Naive thymus-derived CD4-positive, alpha-beta T cell (primary cell): ENCODE measurements around the gene ACP3. TPM values are rescaled to one million over a fixed set of nuclear protein-coding genes. Genes with fewer than 3 reads are reported as not detected.

Experiments used
- ATAC-seq: fragments of 150-1000 bp; cut with Tn5 transposase; 2 replicates; pipeline ENCODE4 v1.10.0; 2021; ENCODE audit warnings: mild to moderate bottlenecking, moderate library complexity
- CTCF ChIA-PET: fragments of 350-600 bp; sonication (Branson Sonifier 250); formaldehyde crosslinking; loops from one replicate; lab custom pipeline; 2021; ENCODE audit warnings: antibody characterized with exemption; lab: Charles Lee
- POLR2A ChIA-PET: fragments of 350-600 bp; sonication (Branson Sonifier 250); formaldehyde crosslinking; loops from one replicate; lab custom pipeline; 2021; ENCODE audit warnings: antibody characterized with exemption, inconsistent platforms; lab: Charles Lee
- DNase-seq, 9 donors: peaks; one replicate each; pipeline versions ENCODE4 v3.0.0 to v3.0.0-alpha.2; 2020 to 2022; ENCODE audit warnings: mixed read lengths in 1 of 9
- H3K27ac ChIP-seq: one replicate; pipeline ENCODE4 v1.7.0; 2013; ENCODE audit warnings: mild to moderate bottlenecking, low read depth, low read length, moderate library complexity
- H3K27me3 ChIP-seq, 2 donors: one replicate each; pipeline ENCODE4 v1.7.0; 2013; ENCODE audit warnings: low read length in 2 of 2, mild to moderate bottlenecking in 2 of 2, moderate library complexity in 2 of 2; ENCODE audit not compliant: control insufficient read depth in 2 of 2, insufficient read depth in 2 of 2
- H3K36me3 ChIP-seq, 3 experiments: 1 replicate in 2 of 3; 2 replicates in 1 of 3; pipeline ENCODE4 v1.7.0; 2013; ENCODE audit warnings: low read length in 3 of 3, mild to moderate bottlenecking in 3 of 3, moderate library complexity in 1 of 3; ENCODE audit not compliant: insufficient read depth in 3 of 3, control insufficient read depth in 2 of 3
- H3K4me1 ChIP-seq, 2 donors: one replicate each; pipeline ENCODE4 v1.7.0; 2013; ENCODE audit warnings: low read length in 2 of 2, mild to moderate bottlenecking in 2 of 2, moderate library complexity in 1 of 2; ENCODE audit not compliant: control insufficient read depth in 2 of 2, insufficient read depth in 2 of 2
- H3K4me3 ChIP-seq: 2 replicates; pipeline ENCODE4 v1.7.0; 2013; ENCODE audit warnings: mild to moderate bottlenecking, low read length
- H3K9me3 ChIP-seq, 3 experiments: 1 replicate in 2 of 3; 2 replicates in 1 of 3; pipeline ENCODE4 v1.7.0; 2013; ENCODE audit warnings: low read length in 3 of 3; ENCODE audit not compliant: control insufficient read depth in 2 of 3
- H3K27ac Mint-ChIP-seq, 9 donors: one replicate each; pipeline ENCODE4 v1.8.0; 2020 to 2022; ENCODE audit warnings: mixed read lengths in 9 of 9, mild to moderate bottlenecking in 8 of 9, moderate library complexity in 5 of 9, inconsistent platforms in 2 of 9
- H3K27me3 Mint-ChIP-seq, 5 donors: one replicate each; pipeline ENCODE4 v1.8.0; 2021 to 2022; ENCODE audit warnings: mixed read lengths in 5 of 5, mild to moderate bottlenecking in 1 of 5
- H3K36me3 Mint-ChIP-seq, 5 donors: one replicate each; pipeline ENCODE4 v1.8.0; 2020 to 2022; ENCODE audit warnings: mixed read lengths in 5 of 5, mild to moderate bottlenecking in 3 of 5, inconsistent platforms in 1 of 5
- H3K4me1 Mint-ChIP-seq, 7 donors: one replicate each; pipeline ENCODE4 v1.8.0; 2020 to 2022; ENCODE audit warnings: mixed read lengths in 7 of 7, mild to moderate bottlenecking in 3 of 7, inconsistent platforms in 1 of 7
- H3K4me3 Mint-ChIP-seq, 10 donors: one replicate each; pipeline ENCODE4 v1.8.0; 2020 to 2022; ENCODE audit warnings: mild to moderate bottlenecking in 10 of 10, mixed read lengths in 10 of 10, moderate library complexity in 6 of 10, inconsistent platforms in 2 of 10
- H3K9me3 Mint-ChIP-seq, 11 donors: one replicate each; pipeline ENCODE4 v1.8.0; 2020 to 2022; ENCODE audit warnings: mixed read lengths in 11 of 11, mild to moderate bottlenecking in 4 of 11, inconsistent platforms in 1 of 11, moderate library complexity in 1 of 11
- intact Hi-C, 2 donors: fragments of 100-400 bp; cut with micrococcal nuclease; formaldehyde crosslinking; loops; one replicate each; pipeline ENCODE4 v1.15.1; 2023
- polyA plus RNA-seq, 2 donors: library from polyadenylated mRNA; unstranded; fragments of 300-500 nt; fragmentation: Illumina TruSeq; gene quantifications; one replicate each; pipeline ENCODE4 v1.2.3, GENCODE V29; 2021
- total RNA-seq, 6 experiments: library from RNA in 5 of 6; stranded (reverse) in 5 of 6; gene quantifications; 1 replicate in 5 of 6; 2 replicates in 1 of 6; pipeline ENCODE4 v1.2.3 and lab custom pipeline; 2021 to 2026

Gene ACP3
- total and polyA plus RNA-seq, 7 experiments from 2014 or later = 0.32 to 19.0 (median 1.9) TPM; not detected in 4

DNA sequence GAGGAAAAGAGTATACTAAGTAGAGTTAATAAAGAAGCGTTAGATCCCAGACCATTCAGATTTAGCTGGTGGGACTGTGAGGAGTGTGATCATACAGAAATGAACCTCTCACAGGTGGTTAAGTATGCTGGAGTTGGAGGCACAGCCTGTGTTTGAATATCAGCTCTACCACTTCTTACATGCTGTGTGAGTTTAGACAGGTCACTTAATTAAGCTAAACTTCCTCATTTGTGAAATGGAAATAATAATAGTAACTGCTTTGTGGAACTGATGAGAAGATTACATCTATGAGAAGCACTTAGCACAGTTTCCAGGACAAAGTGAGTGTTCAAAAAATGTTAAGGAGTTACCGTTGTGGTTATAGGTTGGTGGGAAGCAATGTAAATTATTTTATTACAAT, 8.4 kb downstream of the ACP3 start:
- no peak overlapping the region for H3K4me3 Mint-ChIP-seq

DNA sequence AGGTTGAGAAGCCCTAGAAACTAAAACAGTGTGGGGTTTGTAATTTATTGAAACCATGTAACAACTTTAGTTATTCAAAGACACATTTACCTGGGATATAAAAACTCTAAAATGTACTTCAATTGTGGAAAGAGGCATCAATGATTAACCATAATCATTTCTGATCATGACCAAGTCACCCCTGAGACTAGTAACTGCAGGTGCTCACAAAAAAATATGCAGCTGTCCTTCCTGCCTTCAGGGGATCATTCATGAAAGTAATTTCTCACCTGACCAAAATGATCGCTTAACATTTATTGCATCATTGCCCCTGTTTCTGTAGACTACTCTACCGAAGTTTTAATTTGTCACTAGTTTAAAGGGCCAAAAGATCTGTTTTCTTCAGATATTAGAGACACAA, 9.0 kb downstream of the ACP3 start:
- no peak overlapping the region for H3K27ac ChIP-seq
- intact Hi-C loops = no loop called here
- H3K4me3 ChIP-seq = no peak overlapping the region
- Mint-ChIP-seq H3K4me1 (no peaks in the 10 kb centered on the region), H3K4me3 (no peak overlapping the region), H3K27ac (no peak overlapping the region), H3K27me3 (peaks cover 5 to 29% (median 16%) of the 10 kb centered on the region in 5 donors), H3K36me3 (no peaks in the 10 kb centered on the region), H3K9me3 (no peaks in the 10 kb centered on the region)
- ChIA-PET CTCF (no interaction called here), POLR2A (no interaction called here)
- H3K27me3 ChIP-seq = no peaks in the 10 kb centered on the region
- H3K4me1 ChIP-seq = no peaks in the 10 kb centered on the region
- no peaks in the 10 kb centered on the region for H3K9me3 ChIP-seq
- ATAC-seq (no peak), DNase-seq (no peak)
- no peaks in the 10 kb centered on the region for H3K36me3 ChIP-seq

More for the DNA sequence above, 8.4 kb downstream of the ACP3 start:
- no peaks in the 10 kb centered on the region for H3K9me3 ChIP-seq
- Mint-ChIP-seq H3K4me1 (no peaks in the 10 kb centered on the region), H3K9me3 (no peaks in the 10 kb centered on the region), H3K27me3 (peaks cover 5 to 34% (median 16%) of the 10 kb centered on the region in 5 donors), H3K27ac (no peak overlapping the region), H3K36me3 (no peaks in the 10 kb centered on the region)
- H3K4me1 ChIP-seq = no peaks in the 10 kb centered on the region
- CTCF ChIA-PET = no interaction called here
- H3K36me3 ChIP-seq = no peaks in the 10 kb centered on the region
- no peak overlapping the region for H3K4me3 ChIP-seq
- ATAC-seq (peak; percentile 29), DNase-seq (no peak)
- intact Hi-C loops = no loop called here
- POLR2A ChIA-PET = no interaction called here
- H3K27me3 ChIP-seq = no peaks in the 10 kb centered on the region
- no peak overlapping the region for H3K27ac ChIP-seq

DNA sequence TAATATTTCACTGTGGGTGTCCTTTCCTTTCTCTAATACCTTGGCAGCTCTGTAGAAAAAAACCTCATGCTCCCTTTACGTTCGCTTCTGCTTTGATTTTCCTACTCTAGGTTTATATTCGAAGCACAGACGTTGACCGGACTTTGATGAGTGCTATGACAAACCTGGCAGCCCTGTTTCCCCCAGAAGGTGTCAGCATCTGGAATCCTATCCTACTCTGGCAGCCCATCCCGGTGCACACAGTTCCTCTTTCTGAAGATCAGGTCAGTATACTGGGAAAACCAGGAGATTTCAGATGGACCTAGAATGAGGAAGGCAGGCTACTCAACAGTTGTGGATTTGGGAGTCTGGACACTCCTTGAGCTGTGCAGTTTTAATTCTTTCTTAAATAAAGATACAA, 14.9 kb downstream of the ACP3 start:
- Histone ChIP-seq H3K9me3 (no peaks in the 10 kb centered on the region), H3K36me3 (no peaks in the 10 kb centered on the region), H3K27me3 (no peaks in the 10 kb centered on the region), H3K27ac (no peak overlapping the region), H3K4me3 (no peak overlapping the region), H3K4me1 (no peaks in the 10 kb centered on the region)
- no peaks in the 10 kb centered on the region for H3K36me3 Mint-ChIP-seq
- CTCF ChIA-PET = no interaction called here
- H3K4me1 Mint-ChIP-seq = no peaks in the 10 kb centered on the region
- H3K9me3 Mint-ChIP-seq = no peaks in the 10 kb centered on the region
- no peak overlapping the region for H3K4me3 Mint-ChIP-seq
- peaks cover 5 to 23% (median 13%) of the 10 kb centered on the region in 5 donors for H3K27me3 Mint-ChIP-seq
- DNase-seq = no peak
- no peak for ATAC-seq
- intact Hi-C loops = no loop called here
- POLR2A ChIA-PET = no interaction called here
- H3K27ac Mint-ChIP-seq = no peak overlapping the region

DNA sequence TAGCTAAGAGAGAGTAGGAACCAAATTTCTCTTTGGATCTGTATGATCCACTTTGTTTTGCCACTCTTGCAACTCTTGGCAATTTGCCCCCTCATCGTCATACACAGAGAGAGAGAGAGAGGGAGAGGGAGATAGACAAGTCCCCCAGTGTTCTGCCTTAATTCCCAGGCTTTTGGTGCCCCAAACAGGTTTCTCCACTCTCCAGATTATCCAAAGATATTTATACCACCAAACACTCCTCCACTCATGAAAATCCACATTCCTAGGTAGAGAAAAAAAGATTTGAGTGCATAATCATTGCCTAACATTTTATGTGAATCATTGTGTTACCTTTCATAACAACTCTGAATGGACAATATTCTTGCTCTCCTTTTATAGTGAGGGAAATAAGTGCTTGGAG, 15.3 kb downstream of the ACP3 start:
- Mint-ChIP-seq H3K4me3 (no peak overlapping the region), H3K4me1 (no peaks in the 10 kb centered on the region), H3K27ac (no peak overlapping the region), H3K27me3 (peaks cover 5 to 23% (median 13%) of the 10 kb centered on the region in 5 donors), H3K36me3 (no peaks in the 10 kb centered on the region), H3K9me3 (no peaks in the 10 kb centered on the region)
- Histone ChIP-seq H3K36me3 (no peaks in the 10 kb centered on the region), H3K9me3 (no peaks in the 10 kb centered on the region), H3K27me3 (no peaks in the 10 kb centered on the region), H3K27ac (no peak overlapping the region), H3K4me3 (no peak overlapping the region), H3K4me1 (no peaks in the 10 kb centered on the region)
- POLR2A ChIA-PET = no interaction called here
- no peak for ATAC-seq
- DNase-seq = no peak
- intact Hi-C loops = no loop called here
- CTCF ChIA-PET = no interaction called here

DNA sequence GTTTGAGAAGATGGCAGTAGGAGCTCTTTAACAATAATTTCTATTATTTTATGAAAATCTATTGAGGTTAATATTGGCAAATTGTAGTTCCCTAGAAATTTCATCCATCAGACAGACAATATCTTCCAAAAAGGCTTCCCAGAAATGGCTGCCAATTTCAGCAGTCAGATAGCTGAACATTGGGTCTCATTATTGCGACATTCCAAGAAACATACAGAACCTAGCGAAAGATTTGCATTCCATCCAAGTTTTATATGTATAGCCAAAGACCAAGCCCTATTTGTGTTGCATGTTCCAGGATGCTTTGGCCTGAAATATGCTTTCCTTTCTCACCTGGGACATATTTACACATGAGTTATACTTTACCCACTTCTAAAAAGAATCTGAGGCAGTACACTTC, 24.5 kb downstream of the ACP3 start:
- CTCF ChIA-PET = interaction anchor here (0.8 to 1.6 kb wide), 2 partner anchors 10 to 546 kb away, joined by 3 to 4 read pairs; no protein-coding TSS in a partner anchor
- Mint-ChIP-seq H3K27ac (no peak overlapping the region), H3K4me1 (peaks cover 0 to 11% (median 0%) of the 10 kb centered on the region in 7 donors), H3K9me3 (no peaks in the 10 kb centered on the region), H3K36me3 (no peaks in the 10 kb centered on the region), H3K27me3 (peaks cover 0 to 23% (median 0%) of the 10 kb centered on the region in 5 donors), H3K4me3 (no peak overlapping the region)
- H3K36me3 ChIP-seq = no peaks in the 10 kb centered on the region
- no peak overlapping the region for H3K4me3 ChIP-seq
- POLR2A ChIA-PET = no interaction called here
- H3K27me3 ChIP-seq = no peaks in the 10 kb centered on the region
- no peaks in the 10 kb centered on the region for H3K4me1 ChIP-seq
- H3K27ac ChIP-seq = no peak overlapping the region
- DNase-seq (no peak), ATAC-seq (no peak)
- no peaks in the 10 kb centered on the region for H3K9me3 ChIP-seq
- intact Hi-C loops = loop anchor here in 1 of 2 donors (2.0 kb wide), 1 partner anchor 547 kb away; no protein-coding TSS in a partner anchor

DNA sequence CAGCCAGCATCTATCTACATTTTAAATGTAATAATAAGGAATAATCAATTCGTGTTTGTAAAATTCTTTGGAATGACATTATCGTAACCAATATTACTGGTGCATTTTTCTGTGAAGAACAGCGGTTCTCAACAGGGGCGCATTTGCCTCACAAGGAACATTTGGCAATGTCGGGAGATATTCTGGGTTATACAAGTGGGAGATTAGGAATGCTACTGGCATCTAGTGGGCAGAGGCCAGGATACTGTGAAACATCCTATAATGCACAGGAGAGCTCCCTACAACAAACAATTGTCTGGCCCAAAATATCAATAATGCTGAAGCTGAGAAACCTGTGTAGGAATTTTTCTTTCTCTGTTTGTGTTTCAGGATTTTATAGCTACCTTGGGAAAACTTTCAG, 25.0 kb downstream of the ACP3 start:
- H3K9me3 Mint-ChIP-seq = no peaks in the 10 kb centered on the region
- Histone ChIP-seq H3K9me3 (no peaks in the 10 kb centered on the region), H3K27ac (no peak overlapping the region), H3K4me1 (no peaks in the 10 kb centered on the region), H3K36me3 (no peaks in the 10 kb centered on the region), H3K4me3 (no peak overlapping the region), H3K27me3 (no peaks in the 10 kb centered on the region)
- ATAC-seq (no peak), DNase-seq (no peak)
- H3K4me1 Mint-ChIP-seq = peaks cover 0 to 11% (median 0%) of the 10 kb centered on the region in 7 donors
- POLR2A ChIA-PET = no interaction called here
- no peaks in the 10 kb centered on the region for H3K36me3 Mint-ChIP-seq
- peaks cover 0 to 24% (median 0%) of the 10 kb centered on the region in 5 donors for H3K27me3 Mint-ChIP-seq
- CTCF ChIA-PET = interaction anchor here (0.8 to 1.6 kb wide), 2 partner anchors 9 to 546 kb away, joined by 3 to 4 read pairs; no protein-coding TSS in a partner anchor
- intact Hi-C loops = loop anchor here in 1 of 2 donors (2.0 kb wide), 1 partner anchor 547 kb away; no protein-coding TSS in a partner anchor
- no peak overlapping the region for H3K4me3 Mint-ChIP-seq
- H3K27ac Mint-ChIP-seq = no peak overlapping the region

DNA sequence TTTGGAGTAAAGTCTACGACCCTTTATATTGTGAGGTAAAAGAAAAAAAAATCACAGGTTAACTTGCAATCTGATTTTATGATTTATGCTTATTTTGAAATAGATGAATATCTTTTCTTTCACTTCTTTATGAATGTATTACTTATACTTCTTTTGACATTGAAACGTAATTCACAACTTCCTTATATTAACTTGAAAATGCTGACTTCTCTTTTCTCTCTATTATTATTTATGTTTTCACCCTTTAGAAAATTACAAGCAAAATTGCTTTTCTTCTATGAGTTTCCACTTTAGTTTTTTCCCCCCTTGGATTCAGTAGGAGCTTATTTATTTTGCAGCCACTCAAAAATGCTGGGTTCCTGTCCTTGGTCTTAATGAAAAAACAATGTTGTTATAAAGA, 25.4 kb downstream of the ACP3 start:
- no peak for DNase-seq
- no peaks in the 10 kb centered on the region for H3K36me3 Mint-ChIP-seq
- Histone ChIP-seq H3K9me3 (no peaks in the 10 kb centered on the region), H3K27ac (no peak overlapping the region), H3K27me3 (no peaks in the 10 kb centered on the region), H3K36me3 (no peaks in the 10 kb centered on the region), H3K4me3 (no peak overlapping the region), H3K4me1 (no peaks in the 10 kb centered on the region)
- intact Hi-C loops = loop anchor here (1.0 to 2.0 kb wide), 3 partner anchors 89 to 1309 kb away; no protein-coding TSS in a partner anchor
- ChIA-PET CTCF (interaction anchor here (1.6 kb wide), 1 partner anchor 547 kb away, joined by 4 read pairs; no protein-coding TSS in a partner anchor), POLR2A (no interaction called here)
- ATAC-seq = no peak
- H3K4me1 Mint-ChIP-seq = peaks cover 0 to 11% (median 0%) of the 10 kb centered on the region in 7 donors
- H3K27ac Mint-ChIP-seq = no peak overlapping the region
- no peaks in the 10 kb centered on the region for H3K9me3 Mint-ChIP-seq
- peaks cover 0 to 22% (median 0%) of the 10 kb centered on the region in 5 donors for H3K27me3 Mint-ChIP-seq
- H3K4me3 Mint-ChIP-seq = peak overlapping the region in 3 of 10 donors; percentile 19 to 32 (median 27)
